ENCODE measurements around the gene ATP10A. TPM values are rescaled to one million over a fixed set of nuclear protein-coding genes. Genes with fewer than 3 reads are reported as not detected.

ATP10A gene
- total and polyA plus RNA-seq, 7 donors: 0.08 to 0.60 (median 0.36) TPM

DNA sequence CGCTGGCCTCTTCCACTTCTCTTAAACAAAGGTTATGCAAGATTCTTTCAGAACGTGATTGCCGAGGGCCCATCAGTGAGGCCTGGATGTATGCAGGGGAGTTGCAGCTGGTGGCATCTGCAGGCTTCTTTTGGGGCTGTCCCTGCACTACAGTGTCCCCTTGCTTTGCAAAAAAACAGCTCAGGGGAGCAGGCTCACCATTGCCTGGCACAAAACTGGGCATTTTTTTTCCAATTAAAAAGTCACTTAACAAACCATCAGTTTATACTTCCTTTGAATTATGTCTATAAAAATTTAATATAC is 148.6 kb downstream of the ATP10A start:
- TF ChIP-seq, protein P1, sequence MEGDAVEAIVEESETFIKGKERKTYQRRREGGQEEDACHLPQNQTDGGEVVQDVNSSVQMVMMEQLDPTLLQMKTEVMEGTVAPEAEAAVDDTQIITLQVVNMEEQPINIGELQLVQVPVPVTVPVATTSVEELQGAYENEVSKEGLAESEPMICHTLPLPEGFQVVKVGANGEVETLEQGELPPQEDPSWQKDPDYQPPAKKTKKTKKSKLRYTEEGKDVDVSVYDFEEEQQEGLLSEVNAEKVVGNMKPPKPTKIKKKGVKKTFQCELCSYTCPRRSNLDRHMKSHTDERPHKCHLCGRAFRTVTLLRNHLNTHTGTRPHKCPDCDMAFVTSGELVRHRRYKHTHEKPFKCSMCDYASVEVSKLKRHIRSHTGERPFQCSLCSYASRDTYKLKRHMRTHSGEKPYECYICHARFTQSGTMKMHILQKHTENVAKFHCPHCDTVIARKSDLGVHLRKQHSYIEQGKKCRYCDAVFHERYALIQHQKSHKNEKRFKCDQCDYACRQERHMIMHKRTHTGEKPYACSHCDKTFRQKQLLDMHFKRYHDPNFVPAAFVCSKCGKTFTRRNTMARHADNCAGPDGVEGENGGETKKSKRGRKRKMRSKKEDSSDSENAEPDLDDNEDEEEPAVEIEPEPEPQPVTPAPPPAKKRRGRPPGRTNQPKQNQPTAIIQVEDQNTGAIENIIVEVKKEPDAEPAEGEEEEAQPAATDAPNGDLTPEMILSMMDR (IDR thresholded peaks at IDR 0.05): no peak
- no peaks in the 10 kb centered on the region for H3K4me1 ChIP-seq
- H3K4me3 ChIP-seq: no peak overlapping the region
- DNase-seq (no peak), ATAC-seq (no peak)
- no peaks in the 10 kb centered on the region for H3K27me3 ChIP-seq (ENCODE audit: insufficient read depth in 3 of 3, low read length in 2 of 3)
- H3K27ac ChIP-seq: no peak overlapping the region
- intact Hi-C loops (cut with DNase I): no loop called here
- WGBS, 3 donors: 62 to 80% (median 75%) methylated on average over 3 of the region's 3 CpGs
- no peaks in the 10 kb centered on the region for H3K9me3 ChIP-seq
- H3K36me3 ChIP-seq (ENCODE audit: insufficient read depth in 1 of 2, low read depth in 1 of 2): no peaks in the 10 kb centered on the region

DNA sequence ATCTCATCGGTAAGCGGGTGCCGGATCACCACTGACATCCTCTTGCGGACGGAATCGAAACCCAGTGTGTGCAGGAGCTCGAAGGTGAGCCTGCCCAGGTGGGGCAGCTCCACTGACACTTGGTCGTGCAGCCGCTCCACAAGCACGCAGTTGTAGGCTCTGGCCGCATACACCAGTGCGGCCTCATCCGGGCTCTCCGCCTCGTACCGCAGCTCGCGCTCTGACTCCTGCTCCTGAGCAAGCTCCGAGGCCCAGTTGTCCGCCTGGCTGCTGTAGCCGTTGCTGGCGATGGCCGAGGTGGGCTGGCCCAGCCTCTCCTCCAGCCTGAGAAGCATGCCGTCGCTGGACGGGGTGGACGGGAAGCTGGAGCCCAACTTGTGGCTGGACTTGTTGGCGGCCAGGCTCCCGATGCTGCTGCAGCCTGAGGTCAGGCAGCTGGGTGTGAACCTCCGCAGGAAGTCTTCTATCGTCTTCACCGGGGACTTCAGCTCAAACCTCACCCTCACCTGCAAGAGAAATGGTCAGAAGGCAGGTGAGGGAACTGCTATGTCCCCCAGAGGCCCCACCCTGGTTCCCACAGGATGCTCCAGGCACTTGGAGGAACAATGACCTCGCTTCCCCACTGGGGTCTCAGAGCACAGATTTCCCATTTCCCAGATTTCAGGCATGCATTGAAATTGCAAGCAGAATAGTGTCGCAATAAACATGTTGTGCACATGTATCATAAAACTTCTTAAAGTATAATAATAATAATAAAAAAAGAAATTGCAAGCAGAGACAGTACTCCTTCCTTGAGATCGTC is 149.2 kb downstream of the ATP10A start:
- no peak for DNase-seq
- ATAC-seq: no peak
- no peaks in the 10 kb centered on the region for H3K27me3 ChIP-seq (ENCODE audit: insufficient read depth in 3 of 3, low read length in 2 of 3)
- H3K4me1 ChIP-seq: no peaks in the 10 kb centered on the region
- 89 to 93% (median 92%) methylated on average over 30 to 35 of the region's 35 CpGs for WGBS, 3 donors
- no peak overlapping the region for H3K4me3 ChIP-seq
- intact Hi-C loops (cut with DNase I): no loop called here
- no peak overlapping the region for H3K27ac ChIP-seq
- H3K9me3 ChIP-seq: no peaks in the 10 kb centered on the region
- TF ChIP-seq, protein P1 (IDR thresholded peaks at IDR 0.05): no peak
- no peaks in the 10 kb centered on the region for H3K36me3 ChIP-seq (ENCODE audit: insufficient read depth in 1 of 2, low read depth in 1 of 2)

DNA sequence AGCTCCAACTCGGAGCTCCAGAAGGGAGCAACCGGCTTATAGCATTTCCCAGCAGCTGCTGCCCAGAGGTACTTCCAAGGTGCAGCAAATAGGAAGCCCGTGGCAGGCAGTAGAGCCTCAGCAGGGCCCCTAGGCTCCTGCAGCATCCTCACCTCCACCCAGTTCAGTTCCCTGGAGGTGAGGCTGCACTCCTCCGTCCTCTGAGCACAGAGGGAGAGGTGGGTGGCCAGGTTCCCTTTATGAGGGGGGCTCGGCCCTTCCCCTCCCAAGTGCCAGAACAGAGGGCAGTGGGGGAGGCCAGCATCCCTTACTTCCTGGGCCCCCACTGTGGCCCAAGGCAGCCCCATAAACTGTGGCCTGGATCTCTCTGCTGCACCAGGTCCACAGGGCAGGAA is 150.2 kb downstream of the ATP10A start:
- TF ChIP-seq, protein P1 (IDR thresholded peaks at IDR 0.05): no peak
- H3K36me3 ChIP-seq (ENCODE audit: insufficient read depth in 1 of 2, low read depth in 1 of 2): no peaks in the 10 kb centered on the region
- no peaks in the 10 kb centered on the region for H3K4me1 ChIP-seq
- intact Hi-C loops (cut with DNase I): no loop called here
- no peak overlapping the region for H3K4me3 ChIP-seq
- 73 to 86% (median 73%) methylated on average over 5 of the region's 5 CpGs for WGBS, 3 donors
- H3K27ac ChIP-seq: no peak overlapping the region
- H3K27me3 ChIP-seq (ENCODE audit: insufficient read depth in 3 of 3, low read length in 2 of 3): no peaks in the 10 kb centered on the region
- DNase-seq (no peak), ATAC-seq (no peak)
- H3K9me3 ChIP-seq: no peaks in the 10 kb centered on the region

DNA sequence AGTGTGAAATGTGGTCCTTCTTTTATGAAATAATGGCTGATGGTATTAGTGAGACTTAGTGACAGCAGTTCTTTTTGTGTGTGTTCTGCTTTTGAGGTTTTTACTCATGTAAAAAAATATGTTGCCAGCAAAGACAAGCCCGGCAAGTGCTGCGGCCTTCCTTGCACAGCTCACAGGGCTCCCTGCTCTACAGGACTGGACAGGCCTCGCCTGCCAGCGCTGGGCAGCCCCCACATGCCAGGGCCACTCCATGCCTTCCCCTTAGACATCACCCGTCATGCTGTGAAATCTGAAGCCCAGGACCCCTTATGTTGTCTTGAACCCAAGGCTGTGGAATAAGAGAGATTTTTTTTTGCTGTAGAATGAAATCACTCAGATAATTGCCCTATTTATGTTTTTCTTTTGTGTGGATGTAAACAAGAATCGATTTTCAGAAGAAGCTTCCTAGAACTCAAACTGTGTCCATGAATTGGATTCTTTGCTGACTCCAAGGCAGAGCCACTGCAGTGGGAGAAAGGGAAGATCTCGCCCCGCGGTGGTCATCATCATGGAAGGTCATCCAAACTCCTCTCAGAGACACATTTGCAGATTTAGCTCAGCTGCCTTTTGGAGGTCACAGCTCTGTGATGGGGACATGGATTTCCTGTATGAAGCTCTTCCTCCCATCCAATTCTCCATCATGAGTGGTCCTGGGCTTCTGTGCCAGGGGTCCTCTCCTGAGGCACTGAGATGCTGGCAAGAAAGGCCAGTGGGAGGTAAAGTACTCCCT is 150.8 kb downstream of the ATP10A start:
- Histone ChIP-seq H3K27ac (no peak overlapping the region), H3K9me3 (no peaks in the 10 kb centered on the region), H3K27me3 (ENCODE audit: insufficient read depth in 3 of 3, low read length in 2 of 3) (no peaks in the 10 kb centered on the region), H3K4me1 (no peaks in the 10 kb centered on the region), H3K36me3 (ENCODE audit: insufficient read depth in 1 of 2, low read depth in 1 of 2) (no peaks in the 10 kb centered on the region), H3K4me3 (no peak overlapping the region)
- WGBS, 3 donors: 91 to 94% (median 93%) methylated on average over 9 of the region's 9 CpGs
- DNase-seq (no peak), ATAC-seq (no peak)
- intact Hi-C loops (cut with DNase I): no loop called here
- TF ChIP-seq, protein P1 (IDR thresholded peaks at IDR 0.05): no peak
